ENCODE results near the gene RAPGEF6. TPM values are rescaled to one million over a fixed set of nuclear protein-coding genes. Genes with fewer than 3 reads are reported as not detected.

Gene RAPGEF6
- total RNA-seq, 1 experiment from 2014 or later = 9.7 TPM

DNA sequence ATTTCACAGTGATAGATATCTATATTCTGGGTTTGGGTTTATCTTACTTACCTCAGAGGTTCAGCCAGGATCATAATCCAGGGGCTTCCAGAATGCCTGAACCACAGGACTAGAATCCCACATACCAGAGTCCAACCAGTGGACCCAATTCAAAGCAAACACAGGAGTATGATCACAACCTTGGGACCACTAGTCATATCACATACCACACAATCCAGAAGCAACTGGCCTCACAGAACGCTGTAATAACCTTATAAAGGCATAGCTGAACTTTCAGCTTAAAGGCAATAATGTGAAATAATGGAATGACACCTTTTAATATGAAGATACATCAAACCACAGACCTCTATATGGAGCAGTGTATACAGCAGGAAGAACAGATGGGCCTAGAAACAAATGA, 25.3 kb downstream of the RAPGEF6 start:
- Histone ChIP-seq H3K27ac (ENCODE audit: low read length) (no peak overlapping the region), H4K20me1 (ENCODE audit: low read length) (peaks cover 3% of the 10 kb centered on the region; the same call in 1 of the 2 replicates), H3K9me3 (ENCODE audit: low read length) (no peaks in the 10 kb centered on the region), H3K79me2 (ENCODE audit: low read length) (peaks cover 95% of the 10 kb centered on the region), H3F3A (ENCODE audit: low read length, unreplicated experiment) (no peaks in the 10 kb centered on the region), H3K4me1 (ENCODE audit: insufficient read depth, low read length) (peaks cover 13% of the 10 kb centered on the region), H3K4me2 (ENCODE audit: low read length) (no peak overlapping the region), H3K9me2 (replicated peaks; ENCODE audit: low read length) (no peaks in the 10 kb centered on the region), H3K4me3 (ENCODE audit: low read length) (no peak overlapping the region), H3K9ac (ENCODE audit: low read length) (no peak overlapping the region), H3K27me3 (ENCODE audit: low read length) (no peaks in the 10 kb centered on the region), H2AFZ (ENCODE audit: low read length) (no peak overlapping the region), H3K36me3 (ENCODE audit: low read depth, low read length) (no peaks in the 10 kb centered on the region)
- ATAC-seq (no peak), DNase-seq (no peak)
- BruUV-seq (replicated peaks) = no TSS peak
- TF ChIP-seq EZH2phosphoT487 (IDR thresholded peaks at IDR 0.05; ENCODE audit: borderline replicate concordance, low read length) (no peak), EZH2 (IDR thresholded peaks at IDR 0.05; ENCODE audit: low read length, unreplicated experiment) (no peak)
- TF ChIP-seq, protein P1, sequence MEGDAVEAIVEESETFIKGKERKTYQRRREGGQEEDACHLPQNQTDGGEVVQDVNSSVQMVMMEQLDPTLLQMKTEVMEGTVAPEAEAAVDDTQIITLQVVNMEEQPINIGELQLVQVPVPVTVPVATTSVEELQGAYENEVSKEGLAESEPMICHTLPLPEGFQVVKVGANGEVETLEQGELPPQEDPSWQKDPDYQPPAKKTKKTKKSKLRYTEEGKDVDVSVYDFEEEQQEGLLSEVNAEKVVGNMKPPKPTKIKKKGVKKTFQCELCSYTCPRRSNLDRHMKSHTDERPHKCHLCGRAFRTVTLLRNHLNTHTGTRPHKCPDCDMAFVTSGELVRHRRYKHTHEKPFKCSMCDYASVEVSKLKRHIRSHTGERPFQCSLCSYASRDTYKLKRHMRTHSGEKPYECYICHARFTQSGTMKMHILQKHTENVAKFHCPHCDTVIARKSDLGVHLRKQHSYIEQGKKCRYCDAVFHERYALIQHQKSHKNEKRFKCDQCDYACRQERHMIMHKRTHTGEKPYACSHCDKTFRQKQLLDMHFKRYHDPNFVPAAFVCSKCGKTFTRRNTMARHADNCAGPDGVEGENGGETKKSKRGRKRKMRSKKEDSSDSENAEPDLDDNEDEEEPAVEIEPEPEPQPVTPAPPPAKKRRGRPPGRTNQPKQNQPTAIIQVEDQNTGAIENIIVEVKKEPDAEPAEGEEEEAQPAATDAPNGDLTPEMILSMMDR (conservative IDR thresholded peaks at IDR 0.05; ENCODE audit: low read depth, low read length) = no peak
- intact Hi-C loops (cut with micrococcal nuclease) = no loop called here
- ChIA-PET POLR2A (ENCODE audit: unreplicated experiment) (no interaction called here), CTCF (no interaction called here)

DNA sequence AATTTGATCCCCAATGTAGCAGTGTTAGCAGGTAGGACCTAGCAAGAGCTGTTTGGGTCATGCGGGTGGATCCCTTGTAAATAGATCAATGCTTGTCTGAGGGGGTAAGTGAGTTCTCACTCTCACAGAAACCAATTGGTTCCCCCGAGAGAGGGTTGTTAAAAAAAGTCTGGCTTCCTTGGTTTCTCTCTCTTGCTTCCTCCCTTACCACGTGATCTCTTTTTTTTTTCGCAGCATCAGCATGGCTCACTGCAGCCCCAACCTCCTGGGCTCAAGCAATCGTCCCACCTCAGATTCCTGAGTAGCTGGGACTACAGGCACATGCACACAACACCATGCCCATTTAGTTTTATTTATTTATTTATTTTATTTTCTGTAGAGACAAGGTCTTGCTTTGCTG, 26.4 kb downstream of the RAPGEF6 start:
- Histone ChIP-seq H3K27me3 (ENCODE audit: low read length) (no peaks in the 10 kb centered on the region), H2AFZ (ENCODE audit: low read length) (no peak overlapping the region), H3F3A (ENCODE audit: low read length, unreplicated experiment) (no peaks in the 10 kb centered on the region), H3K9me2 (replicated peaks; ENCODE audit: low read length) (no peaks in the 10 kb centered on the region), H3K9me3 (ENCODE audit: low read length) (no peaks in the 10 kb centered on the region), H3K4me1 (ENCODE audit: insufficient read depth, low read length) (peaks cover 8% of the 10 kb centered on the region; the same call in 1 of the 2 replicates), H3K27ac (ENCODE audit: low read length) (no peak overlapping the region), H3K4me3 (ENCODE audit: low read length) (no peak overlapping the region), H3K79me2 (ENCODE audit: low read length) (peaks cover 88% of the 10 kb centered on the region), H3K36me3 (ENCODE audit: low read depth, low read length) (no peaks in the 10 kb centered on the region), H3K4me2 (ENCODE audit: low read length) (no peak overlapping the region), H3K9ac (ENCODE audit: low read length) (no peak overlapping the region), H4K20me1 (ENCODE audit: low read length) (no peaks in the 10 kb centered on the region)
- DNase-seq (no peak), ATAC-seq (no peak)
- POLR2A ChIA-PET (ENCODE audit: unreplicated experiment) = no interaction called here
- BruUV-seq (replicated peaks) = no TSS peak
- CTCF ChIA-PET = no interaction called here
- intact Hi-C loops (cut with micrococcal nuclease) = no loop called here
- TF ChIP-seq EZH2 (IDR thresholded peaks at IDR 0.05; ENCODE audit: low read length, unreplicated experiment) = no peak
- TF ChIP-seq, protein P1 (conservative IDR thresholded peaks at IDR 0.05; ENCODE audit: low read depth, low read length) = no peak
- TF ChIP-seq EZH2phosphoT487 (IDR thresholded peaks at IDR 0.05; ENCODE audit: borderline replicate concordance, low read length) = no peak

DNA sequence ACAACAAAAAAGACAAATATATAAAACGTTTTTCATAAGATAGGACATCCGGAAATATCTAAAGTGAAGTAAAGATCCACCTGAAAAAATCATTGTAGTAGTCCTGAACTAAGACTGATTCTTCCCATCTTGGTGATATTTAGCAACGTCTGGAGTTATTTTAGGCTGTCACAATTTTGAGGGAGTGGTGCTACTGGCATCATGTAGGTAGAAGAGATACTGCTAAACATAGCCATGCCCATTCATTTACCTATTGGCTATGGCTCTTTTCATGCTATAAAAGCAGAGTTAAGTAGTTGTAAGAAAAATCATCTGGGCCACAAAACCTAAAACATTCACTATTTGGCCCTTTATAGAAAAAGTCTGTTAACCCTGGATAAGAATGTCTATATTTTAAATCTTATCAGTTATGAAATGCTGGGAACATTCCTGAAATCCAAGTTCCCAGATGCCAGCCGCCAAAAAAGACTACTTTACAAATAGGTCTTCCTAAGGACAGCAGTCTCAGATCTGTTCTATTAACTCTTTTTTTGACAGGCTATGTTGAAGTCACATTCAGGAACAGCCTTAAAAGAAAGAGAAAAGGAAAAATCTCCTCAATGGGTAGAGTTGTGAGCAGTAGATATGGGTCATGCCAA, 27.0 kb downstream of the RAPGEF6 start:
- no peaks in the 10 kb centered on the region for H4K20me1 ChIP-seq (ENCODE audit: low read length)
- intact Hi-C loops (cut with micrococcal nuclease) = no loop called here
- H3K4me1 ChIP-seq (ENCODE audit: insufficient read depth, low read length) = peaks cover 8% of the 10 kb centered on the region; the same call in 1 of the 2 replicates
- POLR2A ChIA-PET (ENCODE audit: unreplicated experiment) = no interaction called here
- CTCF ChIA-PET = no interaction called here
- no TSS peak for BruUV-seq (replicated peaks)
- ATAC-seq (no peak), DNase-seq (no peak)
- no peaks in the 10 kb centered on the region for H3K27me3 ChIP-seq (ENCODE audit: low read length)
- H2AFZ ChIP-seq (ENCODE audit: low read length) = no peak overlapping the region
- H3K4me3 ChIP-seq (ENCODE audit: low read length) = no peak overlapping the region
- no peaks in the 10 kb centered on the region for H3F3A ChIP-seq (ENCODE audit: low read length, unreplicated experiment)
- no peak for TF ChIP-seq EZH2 (IDR thresholded peaks at IDR 0.05; ENCODE audit: low read length, unreplicated experiment)
- TF ChIP-seq EZH2phosphoT487 (IDR thresholded peaks at IDR 0.05; ENCODE audit: borderline replicate concordance, low read length) = no peak
- TF ChIP-seq, protein P1 (conservative IDR thresholded peaks at IDR 0.05; ENCODE audit: low read depth, low read length) = no peak
- H3K4me2 ChIP-seq (ENCODE audit: low read length) = no peak overlapping the region
- peaks cover 82% of the 10 kb centered on the region for H3K79me2 ChIP-seq (ENCODE audit: low read length)
- H3K27ac ChIP-seq (ENCODE audit: low read length) = no peak overlapping the region
- H3K9me3 ChIP-seq (ENCODE audit: low read length) = no peaks in the 10 kb centered on the region
- H3K36me3 ChIP-seq (ENCODE audit: low read depth, low read length) = no peaks in the 10 kb centered on the region
- no peaks in the 10 kb centered on the region for H3K9me2 ChIP-seq (replicated peaks; ENCODE audit: low read length)
- H3K9ac ChIP-seq (ENCODE audit: low read length) = no peak overlapping the region
